Measurements from ENCODE around the gene QRICH1.

- TF ChIP-seq CTCF (IDR thresholded peaks at IDR 0.05; ENCODE audit: insufficient read depth, low read length, poor library complexity, severe bottlenecking), result no peak
- no peak for TF ChIP-seq EZH2phosphoT487 (conservative IDR thresholded peaks at IDR 0.05; ENCODE audit: low read length)
Measured at GRCh38 chr3:49121132-49121736, 27.4 kb upstream of the QRICH1 start.

All from SU-DHL-6 (cell line).